Mucosa of descending colon (tissue), 3 donors: ENCODE results near the gene GABRR2. TPM values are rescaled to one million over a fixed set of nuclear protein-coding genes. Genes with fewer than 3 reads are reported as not detected.

ENCODE experiments used
- ATAC-seq: fragments of 200-7000 bp; cut with Tn5 transposase; one replicate; pipeline ENCODE4 v1.9.1; 2020; ENCODE audit warnings: mild to moderate bottlenecking, moderate library complexity
- DNase-seq, 3 donors: peaks; one replicate each; pipeline ENCODE4 v3.0.0-alpha.2; 2020
- H3K36me3 ChIP-seq: fragments of 200-600 bp; one replicate; pipeline ENCODE4 v1.8.0; 2021; ENCODE audit warnings: low read depth, mild to moderate bottlenecking
- H3K4me1 ChIP-seq: fragments of 200-600 bp; one replicate; pipeline ENCODE4 v1.8.0; 2021; ENCODE audit warnings: low read depth, mild to moderate bottlenecking
- H3K4me3 ChIP-seq: fragments of 200-600 bp; one replicate; pipeline ENCODE4 v1.8.0; 2021; ENCODE audit warnings: mild to moderate bottlenecking
- H3K9me3 ChIP-seq: fragments of 200-600 bp; one replicate; pipeline ENCODE4 v1.8.0; 2021; ENCODE audit warnings: mild to moderate bottlenecking
- CTCF ChIP-seq: fragments of 200-600 bp; IDR thresholded peaks from one replicate; pipeline ENCODE4 v1.8.0; 2022; ENCODE audit warnings: antibody characterized with exemption, mild to moderate bottlenecking
- intact Hi-C, 2 donors: fragments of 100-400 bp; cut with DNase I in 1 of 2; cut with micrococcal nuclease in 1 of 2; formaldehyde crosslinking; loops; one replicate each; pipeline versions ENCODE4 v1.11.0 to v1.11.1; 2022; cut with DNase I, micrococcal nuclease
- total RNA-seq, 3 donors: library from RNA; stranded (reverse); fragmentation: NEBNext Ultra II Directional in 2 of 3; extraction: Animal tissue kit (Norgen Biotek cat#: 25700) in 2 of 3; gene quantifications; one replicate each; pipeline versions ENCODE4 v1.2.1 to v1.2.4, GENCODE V29; 2021 to 2023
- donor health status: DM: no; HTN: no; CAD: no; lungs with moderate emphysema.
- donor health status: DM: no; HTN: no; CAD: no.
- donor health status: DM: no; HTN: yes; CAD: no.

Gene GABRR2
- total RNA-seq, 3 donors from 2014 or later: 0.63 to 2.4 (median 0.72) TPM

DNA sequence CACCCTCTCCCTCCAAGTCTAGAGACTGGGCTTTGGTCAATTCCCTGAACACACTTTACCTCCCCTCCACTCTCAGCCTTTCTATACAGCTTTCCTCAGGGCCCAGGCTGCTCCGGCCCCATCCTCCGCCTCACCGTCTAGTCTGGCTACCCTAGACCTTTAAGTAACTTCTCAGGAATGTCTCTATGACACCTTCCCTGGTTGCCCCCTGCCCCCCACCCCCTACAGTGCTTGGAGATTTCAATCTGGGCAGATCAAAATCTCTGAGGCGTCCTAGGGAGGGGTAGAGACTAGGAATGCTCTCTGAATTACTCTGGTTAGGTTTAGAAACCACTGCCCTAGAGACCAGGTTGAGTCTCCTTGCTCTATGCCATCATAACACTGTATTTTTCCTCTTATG lies 31.3 kb upstream of the GABRR2 start:
- Histone ChIP-seq H3K4me3 (no peak overlapping the region), H3K9me3 (no peaks in the 10 kb centered on the region), H3K36me3 (no peaks in the 10 kb centered on the region), H3K4me1 (peaks cover 8% of the 10 kb centered on the region)
- intact Hi-C loops: no loop called here
- no peak for DNase-seq
- ATAC-seq: no peak
- TF ChIP-seq CTCF: no peak

DNA sequence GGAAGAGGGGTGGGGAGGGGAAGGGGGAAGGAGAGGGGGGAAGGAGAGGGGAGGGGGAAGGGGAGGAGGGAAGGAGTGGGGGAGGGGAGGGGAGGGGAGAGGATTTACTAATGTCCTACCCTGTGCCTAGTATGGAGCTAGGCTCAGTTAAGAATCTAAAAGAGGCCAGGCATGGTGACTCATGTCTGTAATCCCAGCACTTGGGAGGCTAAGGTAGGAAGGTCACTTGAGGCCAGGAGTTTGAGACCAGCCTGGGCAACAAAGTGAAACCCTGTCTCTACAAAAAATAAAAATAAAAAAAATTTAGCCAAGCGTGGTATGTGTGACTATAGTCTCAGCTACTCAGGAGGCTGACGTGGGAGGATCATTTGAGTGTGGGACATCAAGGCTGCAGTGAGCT lies 24.5 kb upstream of the GABRR2 start:
- H3K36me3 ChIP-seq: peaks cover 7% of the 10 kb centered on the region
- intact Hi-C loops: no loop called here
- H3K4me3 ChIP-seq: no peak overlapping the region
- TF ChIP-seq CTCF: no peak
- no peaks in the 10 kb centered on the region for H3K9me3 ChIP-seq
- DNase-seq (no peak), ATAC-seq (no peak)
- H3K4me1 ChIP-seq: no peaks in the 10 kb centered on the region

DNA sequence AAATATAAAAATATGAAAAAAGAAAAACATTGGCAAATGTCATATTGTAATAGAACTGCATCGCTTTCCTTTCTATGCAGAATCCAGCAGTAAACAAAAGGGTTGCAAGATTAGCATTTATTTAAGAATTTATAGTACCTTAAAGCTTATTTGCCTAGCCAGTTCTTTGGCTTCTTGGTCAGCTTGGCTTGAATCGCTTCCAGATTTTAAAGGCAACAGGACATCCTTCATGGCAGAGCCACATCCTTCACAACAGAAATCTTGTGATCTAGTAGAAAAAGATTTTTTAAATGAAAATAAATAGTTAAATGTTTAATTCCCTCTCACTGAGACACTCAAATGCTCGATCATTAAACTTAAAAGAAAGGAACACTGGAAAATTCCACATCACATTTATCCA lies 20.1 kb upstream of the GABRR2 start:
- Histone ChIP-seq H3K36me3 (peaks cover 7% of the 10 kb centered on the region), H3K4me1 (no peaks in the 10 kb centered on the region), H3K4me3 (no peak overlapping the region), H3K9me3 (no peaks in the 10 kb centered on the region)
- ATAC-seq: no peak
- intact Hi-C loops: no loop called here
- TF ChIP-seq CTCF: no peak
- no peak for DNase-seq

- no peak overlapping the region for H3K4me3 ChIP-seq
- no peaks in the 10 kb centered on the region for H3K9me3 ChIP-seq
- ATAC-seq: no peak
- intact Hi-C loops: no loop called here
- peaks cover 7% of the 10 kb centered on the region for H3K36me3 ChIP-seq
- DNase-seq: no peak
- H3K4me1 ChIP-seq: no peaks in the 10 kb centered on the region
- no peak for TF ChIP-seq CTCF
Measured at GRCh38 chr6:89330910-89331309, 15.8 kb upstream of the GABRR2 start.

- TF ChIP-seq CTCF: no peak
- intact Hi-C loops: no loop called here
- H3K9me3 ChIP-seq: no peaks in the 10 kb centered on the region
- no peaks in the 10 kb centered on the region for H3K4me1 ChIP-seq
- no peak for ATAC-seq
- DNase-seq: no peak
- no peaks in the 10 kb centered on the region for H3K36me3 ChIP-seq
- H3K4me3 ChIP-seq: no peak overlapping the region
Measured at GRCh38 chr6:89328976-89329375, 13.9 kb upstream of the GABRR2 start.

DNA sequence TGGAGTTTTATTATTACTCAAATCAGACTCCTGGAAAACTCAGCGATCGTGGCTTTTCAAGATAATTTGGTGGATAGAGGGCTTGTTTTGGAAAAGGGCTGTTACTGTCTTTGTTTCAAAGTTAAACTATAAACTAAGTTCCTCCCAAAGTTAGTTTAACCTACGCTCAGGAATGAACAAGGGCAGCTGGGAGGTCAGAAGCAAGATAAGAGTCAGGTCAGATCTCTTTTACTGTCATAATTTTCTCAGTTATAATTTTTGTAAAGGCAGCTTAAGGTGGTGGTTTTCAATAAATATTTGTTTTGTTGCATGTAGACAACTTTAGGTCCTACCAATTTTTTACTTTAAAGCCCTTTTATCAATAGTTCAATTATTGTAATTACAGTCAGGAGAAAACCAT lies 9.2 kb upstream of the GABRR2 start:
- no peaks in the 10 kb centered on the region for H3K36me3 ChIP-seq
- H3K9me3 ChIP-seq: no peaks in the 10 kb centered on the region
- DNase-seq (no peak), ATAC-seq (no peak)
- H3K4me3 ChIP-seq: no peak overlapping the region
- intact Hi-C loops: no loop called here
- no peaks in the 10 kb centered on the region for H3K4me1 ChIP-seq
- no peak for TF ChIP-seq CTCF
